T-helper 1 cell (primary cell): ENCODE results near the gene ARHGEF25.
"Not testable (repeated sequence)": the region's sequence is repeated elsewhere in the genome, so short reads cannot be mapped to it uniquely, and the experiment has no call there.

ENCODE experiments used
- DNase-seq, 5 donors: peaks; one replicate each; pipeline ENCODE4 v3.0.0-alpha.2; 2012 to 2020

ARHGEF25 gene

DNA sequence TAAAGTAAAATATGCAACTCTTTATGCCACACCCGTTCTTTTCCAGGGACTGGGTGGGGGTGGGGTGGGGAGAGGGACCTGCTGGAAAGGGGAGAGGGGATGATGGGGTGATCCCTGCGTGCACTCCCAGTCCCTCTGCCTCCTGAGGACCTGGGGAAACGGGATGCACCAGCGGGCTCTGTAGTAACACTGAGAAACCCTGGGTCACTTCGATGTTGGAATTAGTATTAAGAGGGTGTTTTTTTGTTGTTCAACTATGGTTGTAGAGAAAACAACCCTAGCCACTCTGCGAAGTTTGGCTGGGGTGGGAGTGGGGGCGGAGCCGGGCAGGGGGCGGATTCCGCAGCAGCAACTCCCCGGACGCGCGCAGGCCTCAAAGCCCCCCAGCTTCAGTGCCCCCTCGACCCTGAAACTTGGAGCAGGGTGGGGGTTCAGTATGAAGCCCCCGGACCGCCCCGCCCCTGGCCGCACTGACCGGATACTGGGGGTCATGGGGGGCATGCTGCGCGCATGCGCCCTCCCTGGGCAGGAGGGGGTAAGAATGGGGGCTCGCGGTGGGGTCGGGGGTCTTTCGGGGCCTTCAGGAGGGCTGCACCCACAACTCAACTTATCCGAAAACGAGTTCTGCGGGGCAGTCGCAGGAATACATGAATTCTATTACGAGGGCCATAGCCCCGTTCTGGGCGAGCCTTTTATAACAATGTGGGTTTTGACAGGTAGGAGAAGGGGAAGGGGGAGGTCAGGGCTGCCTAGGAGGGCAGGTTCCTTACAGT lies 1.3 kb upstream of the ARHGEF25 start:
- no peak for DNase-seq

DNA sequence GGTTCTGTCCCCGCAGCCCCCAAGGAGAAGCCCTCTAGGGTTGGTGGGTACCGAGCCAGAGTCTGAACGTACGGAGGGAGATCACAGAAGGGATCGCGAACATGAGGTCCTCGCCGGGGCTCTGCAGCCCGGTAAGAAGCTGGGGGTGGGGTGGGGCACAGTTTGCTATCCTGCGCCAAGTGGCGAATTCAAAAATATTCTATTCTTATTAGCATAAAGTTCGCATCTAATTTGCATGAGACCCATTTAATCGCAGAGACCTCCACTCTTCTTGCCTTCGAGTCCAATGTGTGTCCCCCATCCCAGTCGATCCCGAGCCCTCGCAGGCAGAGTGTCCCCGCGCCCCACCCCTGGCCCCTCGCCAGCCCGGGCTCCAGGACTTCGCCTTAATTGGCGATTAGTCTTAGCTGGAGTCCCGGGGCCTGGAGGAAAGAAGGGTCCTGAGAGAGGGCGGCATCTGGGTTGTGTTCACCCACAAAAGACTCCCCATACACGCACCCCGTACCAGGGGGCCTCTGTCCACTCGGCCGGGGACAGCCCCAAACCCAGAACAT lies 604 bp upstream of the ARHGEF25 start:
- no peak for DNase-seq

DNA sequence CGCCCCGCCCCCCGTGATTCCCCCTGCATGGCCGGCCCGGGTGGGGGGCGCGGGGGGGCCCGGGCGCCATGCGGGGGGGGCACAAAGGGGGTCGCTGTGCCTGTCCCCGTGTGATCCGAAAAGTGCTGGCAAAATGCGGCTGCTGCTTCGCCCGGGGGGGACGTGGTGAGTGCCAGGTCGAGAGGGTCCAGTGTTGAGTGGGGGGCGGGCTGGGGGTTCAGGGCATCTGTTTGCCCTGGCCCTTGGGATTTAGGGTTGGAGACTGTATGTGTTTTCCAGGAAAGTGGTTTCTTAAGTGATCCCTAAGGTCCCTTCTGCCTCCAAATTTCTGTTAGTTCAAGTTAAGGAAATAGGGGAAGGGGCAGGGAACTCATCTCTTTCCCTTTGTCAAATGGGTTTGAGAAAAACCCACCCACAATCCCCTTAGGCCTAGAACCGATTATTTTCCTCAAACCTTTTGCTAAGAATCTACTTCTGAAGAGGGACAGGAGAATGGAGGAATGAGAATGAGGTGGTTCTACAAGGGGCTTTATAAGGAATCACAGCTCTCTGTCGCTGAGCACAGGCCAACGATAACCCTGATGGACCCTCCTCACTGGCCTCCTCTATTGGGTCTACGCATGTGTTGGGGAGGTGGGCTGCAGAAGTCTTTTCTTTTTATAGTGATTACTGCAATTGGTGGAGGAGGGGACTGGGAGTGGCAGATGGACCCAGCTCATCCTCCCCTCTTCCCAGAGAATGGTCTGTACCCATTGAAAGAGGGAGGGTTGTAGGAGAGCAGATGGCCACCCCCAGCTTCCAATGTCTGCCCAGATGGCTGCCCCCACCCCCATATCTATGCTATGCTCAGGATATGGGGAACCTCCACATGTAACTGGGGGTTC lies 834 bp downstream of the ARHGEF25 start:
- no peak for DNase-seq

DNA sequence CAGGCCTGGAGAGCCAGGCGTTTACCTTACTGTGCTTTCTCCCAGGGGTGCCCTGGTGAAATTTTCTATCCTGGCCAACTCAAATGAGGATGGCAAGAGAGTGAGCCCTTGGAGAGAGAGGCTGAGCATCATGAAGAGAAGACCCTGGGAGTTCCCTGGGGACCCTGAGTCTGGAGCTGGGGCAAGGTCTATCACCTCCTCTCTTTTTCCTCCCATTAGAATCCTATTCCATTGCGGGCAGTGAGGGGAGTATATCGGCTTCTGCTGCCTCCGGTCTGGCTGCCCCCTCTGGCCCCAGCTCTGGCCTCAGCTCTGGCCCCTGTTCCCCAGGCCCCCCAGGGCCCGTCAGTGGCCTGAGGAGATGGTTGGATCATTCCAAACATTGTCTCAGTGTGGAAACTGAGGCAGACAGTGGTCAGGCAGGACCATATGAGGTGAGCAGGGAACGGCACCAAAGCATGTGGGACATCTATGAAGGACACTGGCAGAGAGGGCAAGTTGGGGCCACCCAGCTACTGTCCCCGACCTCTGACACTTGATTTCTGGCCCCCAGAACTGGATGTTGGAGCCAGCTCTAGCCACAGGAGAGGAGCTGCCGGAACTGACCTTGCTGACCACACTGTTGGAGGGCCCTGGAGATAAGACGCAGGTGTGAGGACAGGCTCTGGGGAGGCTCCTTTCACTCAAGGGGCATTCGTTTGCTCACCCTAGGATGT lies 1.6 kb downstream of the ARHGEF25 start:
- DNase-seq, result no peak

- DNase-seq, result no peak
These were observed 2.3 kb downstream of the ARHGEF25 start for GRCh38 chr12:57613427-57614109.

- no peak for DNase-seq
These were observed 3.1 kb downstream of the ARHGEF25 start for GRCh38 chr12:57614178-57614947.

GRCh38 chr12:57614948-57615500 lies 3.8 kb downstream of the ARHGEF25 start:
- DNase-seq, result no peak

GRCh38 chr12:57615637-57616036 lies 4.4 kb downstream of the ARHGEF25 start:
- DNase-seq, result no peak

GRCh38 chr12:57616383-57617101 lies 5.3 kb downstream of the ARHGEF25 start:
- DNase-seq, result no peak

- no peak for DNase-seq
These were observed 6.7 kb downstream of the ARHGEF25 start for GRCh38 chr12:57617942-57618341.

DNA sequence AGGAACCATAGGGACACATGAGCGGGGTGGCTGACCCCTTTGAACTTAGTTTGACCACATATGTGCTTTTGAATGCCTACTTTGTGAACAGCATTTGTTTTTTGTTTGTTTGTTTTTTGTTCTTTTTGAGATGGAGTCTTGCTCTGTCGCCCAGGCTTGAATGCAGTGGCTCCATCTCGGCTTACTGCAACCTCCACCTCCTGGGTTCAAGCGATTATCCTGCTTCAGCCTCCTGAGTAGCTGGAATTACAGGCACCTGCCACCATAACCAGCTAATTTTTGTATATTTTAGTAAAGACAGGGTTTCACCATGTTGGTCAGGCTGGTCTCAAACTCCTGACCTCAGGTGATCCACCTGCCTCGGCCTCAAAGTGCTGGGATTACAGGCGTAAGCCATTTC lies 7.2 kb downstream of the ARHGEF25 start:
- not testable (repeated sequence) for DNase-seq

DNA sequence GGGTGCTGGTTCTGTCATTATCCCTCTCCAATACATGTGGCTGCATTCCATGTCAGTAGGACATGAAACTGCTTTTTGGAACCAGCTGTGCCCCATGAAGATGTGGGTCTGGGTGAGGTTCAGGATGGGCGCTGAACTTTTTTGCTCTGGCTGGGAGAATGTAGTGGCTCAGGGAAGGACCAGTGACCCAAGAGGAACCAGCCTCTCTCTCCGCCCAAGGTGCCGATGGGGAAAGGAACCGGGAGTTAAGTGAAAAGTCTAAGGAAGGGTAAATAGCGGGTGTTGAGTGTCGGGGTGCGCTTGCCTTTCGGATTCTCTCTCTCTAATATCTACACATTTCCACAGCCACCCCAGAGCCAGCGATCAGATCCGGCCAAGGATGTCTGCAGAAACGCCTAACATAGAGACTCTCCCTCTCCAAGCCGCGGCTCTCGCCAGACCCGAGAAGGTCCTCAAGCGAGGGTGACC lies 7.8 kb downstream of the ARHGEF25 start:
- no peak for DNase-seq

- DNase-seq, result peak in 1 of 5 donors; percentile 23
These were observed 8.4 kb downstream of the ARHGEF25 start for GRCh38 chr12:57619434-57620244.

DNA sequence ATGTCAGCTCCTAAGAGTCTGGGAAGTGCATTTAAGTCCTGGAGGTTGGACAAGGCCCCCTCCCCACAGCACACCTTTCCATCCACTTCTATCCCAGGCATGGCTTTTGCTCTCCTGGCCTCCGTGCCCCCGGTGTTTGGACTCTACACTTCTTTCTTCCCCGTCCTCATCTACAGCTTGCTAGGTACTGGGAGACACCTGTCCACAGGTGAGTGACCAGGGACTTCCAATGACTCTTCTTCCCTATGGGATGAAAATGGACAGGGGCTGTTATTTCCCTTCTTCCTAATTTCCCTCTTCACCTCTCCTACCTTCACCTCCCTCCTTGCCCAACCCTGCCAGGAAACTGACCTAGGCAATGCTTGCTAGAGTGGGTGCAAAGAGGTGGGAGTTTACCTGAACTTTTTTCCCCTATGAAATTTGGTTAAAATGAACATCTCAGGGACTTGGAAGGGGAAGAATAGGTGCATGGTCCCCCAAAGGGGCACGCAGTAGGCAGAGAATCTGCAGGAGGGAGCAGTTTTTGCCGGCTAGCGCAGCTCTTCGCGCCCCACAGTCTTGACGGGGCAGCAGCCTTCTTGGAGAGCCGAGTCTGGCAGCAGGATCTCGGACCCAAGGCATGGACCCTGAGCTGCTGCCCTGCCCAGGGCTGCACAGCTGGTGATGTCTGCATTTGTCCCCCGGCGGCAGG lies 9.2 kb downstream of the ARHGEF25 start:
- DNase-seq, result no peak

DNA sequence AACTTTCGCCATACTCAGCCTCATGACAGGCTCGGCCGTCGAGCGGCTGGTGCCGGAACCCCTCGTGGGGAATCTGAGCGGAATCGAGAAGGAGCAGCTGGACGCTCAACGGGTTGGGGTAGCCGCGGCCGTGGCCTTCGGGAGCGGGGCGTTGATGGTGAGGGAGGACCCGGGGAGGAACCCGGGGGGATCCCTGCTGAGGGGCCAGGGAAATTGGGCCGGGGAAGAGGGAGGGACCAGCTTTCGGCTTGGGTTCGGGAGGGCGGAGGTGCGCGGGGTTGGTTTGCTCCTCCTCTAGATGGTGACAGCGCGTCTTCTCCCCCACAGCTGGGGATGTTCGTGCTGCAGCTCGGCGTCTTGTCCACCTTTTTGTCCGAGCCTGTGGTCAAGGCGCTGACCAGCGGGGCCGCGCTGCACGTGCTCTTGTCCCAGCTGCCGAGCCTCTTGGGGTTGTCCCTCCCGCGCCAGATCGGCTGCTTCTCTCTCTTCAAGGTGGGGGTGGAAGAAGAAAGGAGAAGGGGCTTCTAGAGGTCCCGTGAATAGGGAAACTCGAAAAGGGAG lies 9.8 kb downstream of the ARHGEF25 start:
- no peak for DNase-seq

DNA sequence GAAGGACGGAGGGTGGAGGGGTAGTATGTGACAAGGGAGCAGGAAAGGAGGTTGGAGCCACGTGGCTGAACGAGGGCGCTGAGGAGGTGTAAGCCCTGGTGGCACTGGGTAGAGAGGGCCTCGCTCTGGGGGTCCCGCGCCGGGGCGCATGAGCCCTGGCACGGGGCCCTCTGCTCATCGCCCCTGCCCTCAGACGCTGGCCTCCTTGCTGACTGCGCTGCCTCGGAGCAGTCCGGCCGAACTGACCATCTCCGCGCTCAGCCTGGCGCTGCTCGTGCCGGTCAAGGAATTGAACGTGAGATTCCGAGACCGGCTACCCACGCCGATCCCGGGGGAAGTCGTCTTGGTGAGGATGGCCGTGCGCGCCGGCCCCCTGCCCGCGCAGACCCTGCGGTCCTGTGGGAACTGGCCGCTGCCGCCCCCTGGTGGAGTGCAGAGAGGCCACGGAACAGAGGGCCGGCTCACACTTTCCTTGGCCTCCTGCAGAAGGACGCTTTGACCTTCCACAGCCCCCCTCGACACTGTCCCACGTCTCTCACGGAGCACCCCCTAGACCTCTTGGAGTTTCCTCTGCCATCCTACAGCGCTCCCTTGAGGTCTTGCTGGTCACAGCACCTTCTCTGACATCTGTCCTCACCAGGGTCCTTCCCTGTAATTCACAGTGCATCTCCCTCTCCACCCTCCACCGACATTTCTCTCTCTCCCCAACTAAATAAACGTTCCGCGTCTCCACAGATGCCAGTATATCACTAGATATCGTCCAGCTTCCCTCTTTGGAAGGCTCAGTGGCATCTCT lies 10.5 kb downstream of the ARHGEF25 start:
- DNase-seq, result peak in 4 of 5 donors; percentile 38 to 48 (median 42)
